H1 (cell line): ENCODE measurements around the gene TMEM72. TPM values are rescaled to one million over a fixed set of nuclear protein-coding genes. Genes with fewer than 3 reads are reported as not detected.
A peak's percentile ranks its signal among the peaks of the same experiment; 100 is the strongest.

ENCODE experiments used
- CTCF ChIA-PET: fragments of 300-600 bp; sonication (Branson Sonifier 250); formaldehyde crosslinking; loops from one replicate; lab custom pipeline; 2021; ENCODE audit not compliant: partially characterized antibody; lab: Charles Lee
- POLR2A ChIA-PET: fragments of 300-600 bp; sonication (Branson Sonifier 250); formaldehyde crosslinking; loops from one replicate; lab custom pipeline; 2021; ENCODE audit warnings: inconsistent platforms; ENCODE audit not compliant: partially characterized antibody; lab: Charles Lee
- DNase-seq, 2 experiments: peaks; one replicate each; pipeline versions ENCODE4 v3.0.0 to v3.0.0-alpha.2; 2010 to 2022; ENCODE audit warnings: low spot score in 2 of 2, low read depth in 1 of 2, mixed read lengths in 1 of 2
- FAIRE-seq: peaks from 2 replicates; lab custom pipeline; 2011; peaks lifted over from hg19 to GRCh38; lab: Jason Lieb, UNC
- H2AFZ ChIP-seq: 2 replicates; pipeline ENCODE4 v1.8.1; 2012; ENCODE audit warnings: low read length, inconsistent platforms
- H2AK5ac ChIP-seq: 2 replicates; pipeline ENCODE4 v1.6.1; 2013; ENCODE audit warnings: low read depth, low read length
- H2BK120ac ChIP-seq: replicated peaks from 2 replicates; pipeline ENCODE3; 2013; ENCODE audit warnings: low read depth, low read length, inconsistent platforms
- H2BK12ac ChIP-seq: 2 replicates; pipeline ENCODE4 v1.6.1; 2013; ENCODE audit warnings: low read depth, low read length
- H2BK15ac ChIP-seq: 2 replicates; pipeline ENCODE4 v1.6.1; 2013; ENCODE audit warnings: low read length
- H2BK20ac ChIP-seq: 2 replicates; pipeline ENCODE4 v1.6.1; 2013; ENCODE audit warnings: low read length
- H2BK5ac ChIP-seq: 2 replicates; pipeline ENCODE4 v1.6.1; 2013; ENCODE audit warnings: low read depth, low read length
- H3K14ac ChIP-seq: 2 replicates; pipeline ENCODE4 v1.6.1; 2013; ENCODE audit warnings: inconsistent platforms; ENCODE audit not compliant: insufficient read length
- H3K18ac ChIP-seq: 2 replicates; pipeline ENCODE4 v1.6.1; 2013; ENCODE audit warnings: low read length; ENCODE audit errors: extremely low read depth
- H3K23ac ChIP-seq: 2 replicates; pipeline ENCODE4 v1.6.1; 2013; ENCODE audit warnings: inconsistent platforms; ENCODE audit not compliant: insufficient read length
- H3K23me2 ChIP-seq: 2 replicates; pipeline ENCODE4 v1.6.1; 2013; ENCODE audit warnings: low read depth, low read length
- H3K27ac ChIP-seq: 2 replicates; pipeline ENCODE4 v1.6.1; 2011; ENCODE audit warnings: low read depth, low read length, inconsistent platforms
- H3K27me3 ChIP-seq, 4 experiments: replicated peaks in 1 of 4; 1 replicate in 1 of 4; 2 replicates in 3 of 4; pipeline versions ENCODE4 v1.6.1 to v1.8.1; 2011 to 2013; ENCODE audit warnings: low read length in 3 of 4, mild to moderate bottlenecking in 3 of 4, inconsistent platforms in 2 of 4, mixed read lengths in 2 of 4, moderate library complexity in 1 of 4; ENCODE audit not compliant: control insufficient read depth in 3 of 4, insufficient read depth in 3 of 4; ENCODE audit errors: extremely low read depth in 1 of 4
- H3K36me3 ChIP-seq, 4 experiments: 2 replicates each; pipeline versions ENCODE4 v1.6.1 to v1.8.1; 2011 to 2013; ENCODE audit warnings: mild to moderate bottlenecking in 4 of 4, low read length in 3 of 4, moderate library complexity in 2 of 4, control low read depth in 1 of 4, inconsistent platforms in 1 of 4; ENCODE audit not compliant: insufficient read depth in 4 of 4, control insufficient read depth in 2 of 4
- H3K4ac ChIP-seq: replicated peaks from 2 replicates; pipeline ENCODE3; 2013; ENCODE audit warnings: low read length, low read depth, mixed read lengths, inconsistent platforms; ENCODE audit not compliant: insufficient read length
- H3K4me1 ChIP-seq, 4 experiments: replicated peaks in 1 of 4; 1 replicate in 1 of 4; 2 replicates in 3 of 4; pipeline versions ENCODE4 v1.6.1 to v1.8.1; 2011 to 2013; ENCODE audit warnings: low read length in 3 of 4, inconsistent platforms in 2 of 4, mixed read lengths in 1 of 4; ENCODE audit not compliant: insufficient read depth in 4 of 4, control insufficient read depth in 3 of 4
- H3K4me2 ChIP-seq, 2 experiments: 2 replicates each; pipeline versions ENCODE4 v1.6.1 to v1.8.1; 2011 to 2013; ENCODE audit warnings: low read depth in 2 of 2, low read length in 2 of 2, control low read depth in 1 of 2, inconsistent platforms in 1 of 2, mild to moderate bottlenecking in 1 of 2; ENCODE audit not compliant: insufficient read depth in 1 of 2
- H3K4me3 ChIP-seq, 4 experiments: fragments of 200-600, 300-600 bp in 1 of 4; sonication (generic), shearing (Covaris generic), sonication (Bioruptor Twin) in 1 of 4; 2 replicates each; pipeline versions ENCODE4 v1.5.1 to v1.8.1; 2011 to 2016; ENCODE audit warnings: low read length in 4 of 4, low read depth in 3 of 4, control low read depth in 2 of 4, inconsistent platforms in 2 of 4, mild to moderate bottlenecking in 2 of 4, mixed read lengths in 1 of 4, moderate library complexity in 1 of 4; ENCODE audit not compliant: insufficient read depth in 2 of 4; ENCODE audit errors: extremely low read depth in 1 of 4
- H3K56ac ChIP-seq: replicated peaks from 2 replicates; pipeline ENCODE3; 2013; ENCODE audit warnings: low read depth, mild to moderate bottlenecking, mixed read lengths, low read length, inconsistent platforms; ENCODE audit not compliant: insufficient read length
- H3K79me1 ChIP-seq: 2 replicates; pipeline ENCODE4 v1.6.1; 2013; ENCODE audit warnings: low read depth, low read length, control low read depth
- H3K79me2 ChIP-seq, 2 experiments: 2 replicates each; pipeline versions ENCODE4 v1.6.1 to v1.8.1; 2012 to 2013; ENCODE audit warnings: low read length in 2 of 2, mild to moderate bottlenecking in 2 of 2, inconsistent platforms in 1 of 2; ENCODE audit not compliant: insufficient read depth in 2 of 2, control insufficient read depth in 1 of 2
- H3K9ac ChIP-seq, 4 experiments: replicated peaks in 1 of 4; 1 replicate in 1 of 4; 2 replicates in 3 of 4; pipeline versions ENCODE4 v1.6.1 to v1.8.1; 2011 to 2013; ENCODE audit warnings: low read depth in 3 of 4, low read length in 3 of 4, control low read depth in 2 of 4, mild to moderate bottlenecking in 2 of 4, moderate library complexity in 2 of 4, inconsistent platforms in 1 of 4; ENCODE audit errors: extremely low read depth in 1 of 4
- H3K9me3 ChIP-seq, 2 experiments: 2 replicates each; pipeline versions ENCODE4 v1.6.1 to v1.8.1; 2012 to 2013; ENCODE audit warnings: mild to moderate bottlenecking in 2 of 2, moderate library complexity in 2 of 2, control low read depth in 1 of 2, inconsistent platforms in 1 of 2, low read depth in 1 of 2, low read length in 1 of 2, mixed read lengths in 1 of 2; ENCODE audit not compliant: insufficient read depth in 2 of 2
- H4K20me1 ChIP-seq, 2 experiments: replicated peaks in 1 of 2; 2 replicates each; pipeline versions ENCODE3 to v1.8.1; 2011 to 2013; ENCODE audit warnings: inconsistent platforms in 2 of 2, low read length in 2 of 2, mild to moderate bottlenecking in 1 of 2; ENCODE audit not compliant: insufficient read depth in 2 of 2, control insufficient read depth in 1 of 2
- H4K5ac ChIP-seq: 2 replicates; pipeline ENCODE4 v1.6.1; 2013; ENCODE audit warnings: low read length, low read depth, mixed read lengths, inconsistent platforms; ENCODE audit not compliant: insufficient read length
- H4K8ac ChIP-seq: 2 replicates; pipeline ENCODE4 v1.8.0; 2013; ENCODE audit warnings: mild to moderate bottlenecking, moderate library complexity, low read length, inconsistent platforms; ENCODE audit not compliant: insufficient read depth; ENCODE audit errors: extremely low read depth
- H4K91ac ChIP-seq: replicated peaks from 2 replicates; pipeline ENCODE3; 2013; ENCODE audit warnings: low read length, mixed read lengths, inconsistent platforms; ENCODE audit not compliant: insufficient read length
- CBX8 ChIP-seq: fragments of 300-800, 300-1000 bp; sonication (generic); IDR thresholded peaks from 2 replicates; pipeline ENCODE4 v1.7.1; 2016; ENCODE audit warnings: low read depth, low read length, borderline replicate concordance
- CEBPB ChIP-seq: IDR thresholded peaks from 2 replicates; pipeline ENCODE4 v1.6.1; 2012; ENCODE audit warnings: low read depth, low read length
- CHD2 ChIP-seq: IDR thresholded peaks from 2 replicates; pipeline ENCODE4 v1.6.1; 2012; ENCODE audit warnings: low read length, improper control_type of control experiment
- CREB1 ChIP-seq: IDR thresholded peaks from 2 replicates; pipeline ENCODE4 v1.6.1; 2012; ENCODE audit warnings: inconsistent platforms
- NANOG ChIP-seq: IDR thresholded peaks from 2 replicates; pipeline ENCODE4 v1.6.1; 2011; ENCODE audit warnings: low read length, low read depth, mild to moderate bottlenecking, inconsistent platforms; ENCODE audit not compliant: insufficient read depth, poor library complexity, severe bottlenecking
- SP4 ChIP-seq: IDR thresholded peaks from 2 replicates; pipeline ENCODE4 v1.6.1; 2012; ENCODE audit warnings: low read length, inconsistent platforms
- USF2 ChIP-seq: IDR thresholded peaks from 2 replicates; pipeline ENCODE4 v1.6.1; 2011; ENCODE audit warnings: low read length, improper control_type of control experiment
- YY1 ChIP-seq: IDR thresholded peaks from 2 replicates; pipeline ENCODE4 v1.6.1; 2011; ENCODE audit warnings: low read depth, mild to moderate bottlenecking, low read length
- WGBS, 2 experiments: shearing (Covaris generic) in 1 of 2; methylation state at CpG; one replicate each; pipeline versions ENCODE4 v1.1.6 to v1.1.7; 2013 to 2015; ENCODE audit warnings: low lambda C conversion rate in 2 of 2, mixed read lengths in 2 of 2, inconsistent platforms in 1 of 2, low coverage in 1 of 2, missing lambda C conversion rate in 1 of 2; ENCODE audit not compliant: insufficient replicate concordance in 2 of 2, insufficient coverage in 1 of 2, insufficient read length in 1 of 2; ENCODE audit errors: extremely low coverage in 1 of 2, missing lambda C conversion rate in 1 of 2; 5-methylcytosine and 5-hydroxymethylcytosine counted together
- polyA plus RNA-seq, 7 experiments: library from polyadenylated mRNA; depleted of rRNA in 3 of 7; stranded (reverse) in 5 of 7; unstranded in 2 of 7; fragments of >200 nt in 5 of 7; fragments of 200-250 nt in 2 of 7; gene quantifications; 1 replicate in 5 of 7; 2 replicates in 1 of 7; 4 replicates in 1 of 7; pipeline versions ENCODE4 v1.2.1 to v1.2.3, GENCODE V29; 2011 to 2013; ENCODE audit warnings: missing spikeins in 2 of 7, mixed read lengths in 2 of 7
- total RNA-seq: library from RNA; stranded (reverse); fragmentation: NEBNext Ultra II Directional; extraction: Animal tissue kit (Norgen Biotek cat#: 25700); gene quantifications from 2 replicates; pipeline ENCODE4 v1.2.1, GENCODE V29; 2021
- TF ChIP-seq, protein P1 (sequence below): IDR thresholded peaks from 2 replicates; pipeline ENCODE4 v1.6.1; 2012; ENCODE audit warnings: low read length, inconsistent platforms

Gene TMEM72
- total and polyA plus RNA-seq, 2 of the 8 experiments (the other 6 are each of a cell fraction or from before 2014, with no cell fraction given) = not detected

GRCh38 chr10:44925811-44926750, 14.9 kb downstream of the TMEM72 start:
- H4K20me1 ChIP-seq = no peaks in the 10 kb centered on the region
- peak overlapping the region; percentile 55; the same call in 1 of the 2 replicates for H2BK12ac ChIP-seq
- ChIA-PET CTCF (interaction anchor here (1.0 to 6.0 kb wide), 15 partner anchors 9 to 64 kb away, joined by 3 to 35 read pairs (median 4); no protein-coding TSS in a partner anchor), POLR2A (interaction anchor here (1.2 to 1.5 kb wide), 2 partner anchors 15 to 61 kb away, joined by 4 to 6 read pairs; partner anchors contain the start of gene TMEM72)
- H2BK120ac ChIP-seq = no peak overlapping the region
- peak overlapping the region; percentile 4 for H3K4ac ChIP-seq
- 80% methylated on average over 14 of the region's 16 CpGs; no CpG with 5 or more reads in 1 of the 2 experiments for WGBS, 2 experiments
- H3K27me3 ChIP-seq = peaks cover 0 to 6% (median 2%) of the 10 kb centered on the region in 4 experiments; a peak in 2 of 7 replicates
- peak overlapping the region; percentile 85 for H3K56ac ChIP-seq
- H3K4me2 ChIP-seq = no peak overlapping the region
- no peak overlapping the region for H3K27ac ChIP-seq
- DNase-seq (no peak), FAIRE-seq (no peak)
- no peak overlapping the region for H4K5ac ChIP-seq
- H2BK5ac ChIP-seq = no peak overlapping the region
- H2BK15ac ChIP-seq = peak overlapping the region; percentile 85
- no peak overlapping the region for H3K4me3 ChIP-seq
- no peak overlapping the region for H2AK5ac ChIP-seq
- no peak overlapping the region for H4K8ac ChIP-seq
- H3K23ac ChIP-seq = no peak overlapping the region
- H2BK20ac ChIP-seq = peak overlapping the region; percentile 67; the same call in 1 of the 2 replicates
- H3K9me3 ChIP-seq = no peaks in the 10 kb centered on the region
- no peak overlapping the region for H2AFZ ChIP-seq
- peak overlapping the region; percentile 78 for H4K91ac ChIP-seq
- H3K14ac ChIP-seq = no peak overlapping the region
- no peaks in the 10 kb centered on the region for H3K79me2 ChIP-seq
- peaks cover 0 to 7% (median 0%) of the 10 kb centered on the region in 4 experiments; a peak in 1 of 7 replicates for H3K4me1 ChIP-seq
- H3K18ac ChIP-seq = no peak overlapping the region
- peaks cover 12% of the 10 kb centered on the region; the same call in 1 of the 2 replicates for H3K23me2 ChIP-seq
- no peaks in the 10 kb centered on the region for H3K79me1 ChIP-seq
- H3K9ac ChIP-seq = no peak overlapping the region
- H3K36me3 ChIP-seq = no peaks in the 10 kb centered on the region
- TF ChIP-seq, protein P1, sequence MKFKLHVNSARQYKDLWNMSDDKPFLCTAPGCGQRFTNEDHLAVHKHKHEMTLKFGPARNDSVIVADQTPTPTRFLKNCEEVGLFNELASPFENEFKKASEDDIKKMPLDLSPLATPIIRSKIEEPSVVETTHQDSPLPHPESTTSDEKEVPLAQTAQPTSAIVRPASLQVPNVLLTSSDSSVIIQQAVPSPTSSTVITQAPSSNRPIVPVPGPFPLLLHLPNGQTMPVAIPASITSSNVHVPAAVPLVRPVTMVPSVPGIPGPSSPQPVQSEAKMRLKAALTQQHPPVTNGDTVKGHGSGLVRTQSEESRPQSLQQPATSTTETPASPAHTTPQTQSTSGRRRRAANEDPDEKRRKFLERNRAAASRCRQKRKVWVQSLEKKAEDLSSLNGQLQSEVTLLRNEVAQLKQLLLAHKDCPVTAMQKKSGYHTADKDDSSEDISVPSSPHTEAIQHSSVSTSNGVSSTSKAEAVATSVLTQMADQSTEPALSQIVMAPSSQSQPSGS = no peak
- TF ChIP-seq CBX8 = no peak
- TF ChIP-seq NANOG = no peak
- no peak for TF ChIP-seq SP4
- TF ChIP-seq YY1 = no peak
- TF ChIP-seq USF2 = no peak
- no peak for TF ChIP-seq CREB1
- TF ChIP-seq CEBPB = no peak
- TF ChIP-seq CHD2 = no peak
